ENCODE measurements around the gene XPC.

XPC gene

DNA sequence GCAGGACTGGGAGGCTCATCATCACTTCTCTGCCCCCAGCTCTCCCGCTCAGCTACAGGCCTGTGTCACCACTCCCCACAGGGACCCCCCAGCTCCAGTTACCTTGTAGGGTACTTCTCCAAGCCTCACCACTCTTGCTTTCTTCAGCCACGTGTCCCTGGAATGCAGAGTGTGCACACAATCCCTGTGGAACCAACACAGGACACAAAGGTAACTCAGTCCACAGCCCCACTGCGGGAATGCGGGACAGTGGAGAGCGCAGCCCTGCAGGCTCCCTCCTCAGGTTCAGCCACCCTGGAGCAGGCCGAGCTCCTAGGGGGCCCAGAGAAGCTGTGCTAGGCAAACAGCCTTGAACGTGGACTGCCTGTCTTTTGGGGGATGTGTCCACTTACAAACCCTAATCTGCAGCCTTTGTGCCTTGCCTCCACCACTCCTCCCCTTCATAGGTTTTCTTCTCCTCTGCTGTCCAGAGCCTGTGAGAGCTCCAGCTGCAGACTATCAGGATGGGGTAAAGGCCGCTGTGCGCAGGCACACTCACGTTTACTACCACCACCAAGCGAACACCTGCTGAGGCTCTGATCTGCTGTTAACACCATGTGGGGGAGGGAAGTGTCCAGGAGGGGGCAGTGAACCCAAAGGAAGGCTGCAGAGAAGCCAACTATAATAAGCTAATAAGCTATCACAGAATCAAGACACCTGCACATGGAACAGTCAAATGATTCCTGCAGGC lies 26.0 kb downstream of the XPC start:
- no peak for DNase-seq (ENCODE audit: low read depth)
- peak; percentile 15 for TF ChIP-seq CTCF (IDR thresholded peaks at IDR 0.05; ENCODE audit: insufficient read depth, low read depth, low read length, missing control alignments)
- no peak overlapping the region for H3K4me3 ChIP-seq (ENCODE audit: low read depth, low read length)

DNA sequence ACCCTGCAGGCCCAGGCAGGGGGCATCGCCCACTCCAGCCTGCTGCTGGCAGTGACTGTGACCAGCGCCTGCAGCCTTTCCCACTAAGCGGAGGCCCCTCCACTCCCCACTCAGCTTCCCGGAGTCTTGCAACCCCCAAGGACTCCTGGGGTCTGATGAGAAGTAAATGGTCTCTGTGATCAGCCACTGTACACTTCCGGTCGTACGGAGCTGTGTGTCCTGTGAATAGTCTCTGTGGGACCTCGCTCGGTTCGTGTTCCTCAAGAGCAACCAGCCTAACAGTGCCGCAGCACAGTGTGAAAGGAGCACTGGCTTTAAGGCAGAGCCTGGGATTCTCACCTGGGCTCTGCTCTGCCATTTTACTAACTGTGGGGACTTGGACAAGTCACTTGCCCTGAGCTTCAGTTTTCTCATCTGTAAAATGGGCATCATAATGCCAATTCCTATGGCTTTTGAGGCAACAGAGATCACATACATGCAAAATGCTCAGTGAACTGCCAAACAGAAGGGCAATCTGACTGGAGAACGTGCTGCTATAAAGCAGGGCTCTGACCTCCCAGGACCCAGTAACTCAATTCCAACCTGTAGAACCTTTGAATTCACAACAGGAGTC lies 26.8 kb downstream of the XPC start:
- TF ChIP-seq CTCF (IDR thresholded peaks at IDR 0.05; ENCODE audit: insufficient read depth, low read depth, low read length, missing control alignments) = no peak
- no peak overlapping the region for H3K4me3 ChIP-seq (ENCODE audit: low read depth, low read length)
- DNase-seq (ENCODE audit: low read depth) = no peak

- DNase-seq (ENCODE audit: low read depth) = no peak
- H3K4me3 ChIP-seq (ENCODE audit: low read depth, low read length) = no peak overlapping the region
- no peak for TF ChIP-seq CTCF (IDR thresholded peaks at IDR 0.05; ENCODE audit: insufficient read depth, low read depth, low read length, missing control alignments)
Observed at GRCh38 chr3:14150491-14151230, 27.7 kb downstream of the XPC start.

DNA sequence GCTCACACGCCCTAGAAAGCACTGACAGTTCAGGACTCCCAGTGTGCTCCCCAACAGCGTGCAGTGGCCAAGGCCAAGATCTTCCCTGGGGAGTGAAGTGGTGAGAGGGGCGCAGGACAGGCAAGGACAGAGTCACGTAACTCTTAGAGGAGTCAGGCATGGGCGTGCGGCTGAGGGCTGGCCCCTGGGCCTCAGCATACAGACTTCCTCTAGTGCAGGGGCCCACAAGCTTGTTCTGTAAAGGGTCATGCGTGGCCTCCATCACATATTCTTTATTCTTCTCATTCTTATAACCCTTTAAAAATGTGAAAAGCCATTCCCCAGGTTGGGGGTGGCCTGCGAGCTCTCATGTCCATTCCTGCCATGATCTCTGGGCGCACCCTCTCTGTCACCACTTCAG lies 28.3 kb downstream of the XPC start:
- no peak for TF ChIP-seq CTCF (IDR thresholded peaks at IDR 0.05; ENCODE audit: insufficient read depth, low read depth, low read length, missing control alignments)
- H3K4me3 ChIP-seq (ENCODE audit: low read depth, low read length) = no peak overlapping the region
- no peak for DNase-seq (ENCODE audit: low read depth)

DNA sequence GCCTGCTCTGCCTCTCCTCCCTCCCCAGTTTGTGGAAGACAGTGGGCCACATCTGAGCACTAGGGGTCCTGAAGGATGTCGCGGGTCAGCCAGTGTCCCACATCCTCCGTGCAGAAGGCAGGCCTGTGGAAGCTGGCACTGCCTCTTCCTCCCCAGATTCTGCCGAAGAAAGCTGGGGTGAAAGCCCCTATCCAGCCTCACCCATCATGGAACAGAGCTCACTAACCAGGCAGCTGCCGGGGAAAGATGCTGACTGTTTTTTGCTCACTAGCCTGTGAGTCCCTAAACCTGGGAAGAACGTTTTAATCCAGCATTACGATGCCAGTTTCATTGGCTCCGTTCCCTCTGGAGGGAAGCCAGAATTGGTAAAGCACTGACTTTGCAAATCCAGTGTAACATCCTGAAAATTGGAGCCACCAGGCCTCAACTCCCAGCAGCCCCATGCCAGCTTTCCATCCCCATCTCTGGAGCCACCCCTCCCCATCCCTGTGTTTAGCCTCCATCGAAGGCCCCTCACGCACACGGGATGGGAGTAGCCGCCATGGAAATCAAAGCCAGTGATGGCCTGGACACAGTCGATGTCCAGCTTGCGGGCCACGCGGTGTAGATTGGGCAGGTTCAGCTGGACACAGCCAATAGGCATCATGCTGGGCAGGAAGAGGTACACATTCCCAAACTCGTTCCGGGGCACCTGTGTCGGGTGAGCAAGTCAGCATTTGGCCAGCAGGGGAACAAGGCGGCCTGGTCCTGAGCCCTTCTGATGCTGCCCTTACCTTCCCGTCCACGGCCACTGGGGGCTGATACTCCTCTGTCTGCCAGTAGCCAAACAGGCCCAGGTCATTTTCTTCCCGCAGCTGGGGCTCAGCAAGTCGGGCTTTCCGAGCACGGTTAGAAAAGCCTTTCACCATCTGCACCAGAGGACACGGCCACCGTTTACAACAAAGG lies 30.1 kb downstream of the XPC start:
- no peak for TF ChIP-seq CTCF (IDR thresholded peaks at IDR 0.05; ENCODE audit: insufficient read depth, low read depth, low read length, missing control alignments)
- no peak for DNase-seq (ENCODE audit: low read depth)
- H3K4me3 ChIP-seq (ENCODE audit: low read depth, low read length) = no peak overlapping the region

GRCh38 chr3:14147617-14148016 lies 30.8 kb downstream of the XPC start:
- DNase-seq (ENCODE audit: low read depth) = no peak
- H3K4me3 ChIP-seq (ENCODE audit: low read depth, low read length) = no peak overlapping the region
- TF ChIP-seq CTCF (IDR thresholded peaks at IDR 0.05; ENCODE audit: insufficient read depth, low read depth, low read length, missing control alignments) = no peak
